GM12892 (cell line): Measurements from ENCODE around the gene VPS11.

Experiments used
- POLR2A ChIP-seq: IDR thresholded peaks from 2 replicates; pipeline ENCODE4 v1.6.1; 2011; ENCODE audit warnings: low read depth, low read length, control low read depth
- POLR2AphosphoS5 ChIP-seq: IDR thresholded peaks from 2 replicates; pipeline ENCODE4 v1.6.1; 2011; ENCODE audit warnings: low read depth, low read length, control low read depth
- TAF1 ChIP-seq: IDR thresholded peaks from 2 replicates; pipeline ENCODE4 v1.6.1; 2011; ENCODE audit warnings: low read depth, mild to moderate bottlenecking, control low read depth, low read length, borderline replicate concordance

DNA sequence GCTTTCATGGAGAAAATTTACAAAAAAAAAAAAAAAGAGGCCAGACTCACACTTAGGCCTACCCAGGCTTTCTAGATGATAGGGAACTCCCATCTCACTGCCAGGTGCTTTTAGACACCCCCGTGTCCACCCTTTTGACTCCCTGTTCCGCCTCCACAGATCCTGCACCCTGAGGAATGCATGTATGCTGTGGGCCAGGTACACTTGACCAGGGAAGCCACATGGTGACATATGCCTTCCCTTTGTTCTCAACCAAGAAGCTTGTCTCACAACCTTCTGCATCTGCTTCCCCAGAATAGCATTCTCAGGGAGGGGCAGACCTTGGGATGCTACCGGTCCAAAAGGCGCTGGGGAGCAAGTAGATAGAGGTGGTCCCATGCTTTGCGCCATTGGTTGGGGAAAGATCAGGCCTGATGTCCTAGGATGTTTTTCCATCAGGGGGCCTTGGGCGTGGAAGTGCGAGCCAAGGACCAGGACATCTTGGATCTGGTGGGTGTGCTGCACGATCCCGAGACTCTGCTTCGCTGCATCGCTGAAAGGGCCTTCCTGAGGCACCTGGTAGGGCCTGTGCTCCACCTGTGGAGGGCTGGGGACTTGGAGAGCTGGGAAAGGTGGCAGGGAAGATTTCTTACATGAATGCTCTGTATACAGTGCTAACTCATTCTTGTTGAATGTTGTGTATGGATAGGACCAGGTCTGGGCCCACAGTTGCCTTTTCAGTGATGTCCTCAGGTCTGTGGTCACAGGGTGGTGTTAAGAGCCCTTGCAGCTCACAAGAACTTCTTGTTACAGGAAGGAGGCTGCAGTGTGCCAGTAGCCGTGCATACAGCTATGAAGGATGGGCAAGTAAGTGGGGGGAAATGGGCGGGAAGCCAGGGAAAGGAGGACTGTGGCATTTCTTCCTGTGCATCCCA is 24.6 kb downstream of the VPS11 start:
- TF ChIP-seq POLR2A (peak; percentile 48), TAF1 (no peak), POLR2AphosphoS5 (no peak)
